GM10266 (cell line): ENCODE measurements around the gene SPDYE3.
"Not testable (repeated sequence)": the region's sequence is repeated elsewhere in the genome, so short reads cannot be mapped to it uniquely, and the experiment has no call there.

Experiments used
- DNase-seq: peaks from one replicate; pipeline ENCODE4 v3.0.0; 2012; ENCODE audit errors: extremely low spot score
- TF ChIP-seq, protein P1 (sequence below): IDR thresholded peaks from 2 replicates; pipeline ENCODE4 v1.5.1; 2012; ENCODE audit warnings: mild to moderate bottlenecking, low read depth; ENCODE audit not compliant: control insufficient read depth, insufficient read depth; ENCODE audit errors: missing control alignments

Gene SPDYE3

GRCh38 chr7:100271716-100272537 lies 35.6 kb upstream of the SPDYE3 start:
- peak; percentile 94 for DNase-seq
- TF ChIP-seq, protein P1, sequence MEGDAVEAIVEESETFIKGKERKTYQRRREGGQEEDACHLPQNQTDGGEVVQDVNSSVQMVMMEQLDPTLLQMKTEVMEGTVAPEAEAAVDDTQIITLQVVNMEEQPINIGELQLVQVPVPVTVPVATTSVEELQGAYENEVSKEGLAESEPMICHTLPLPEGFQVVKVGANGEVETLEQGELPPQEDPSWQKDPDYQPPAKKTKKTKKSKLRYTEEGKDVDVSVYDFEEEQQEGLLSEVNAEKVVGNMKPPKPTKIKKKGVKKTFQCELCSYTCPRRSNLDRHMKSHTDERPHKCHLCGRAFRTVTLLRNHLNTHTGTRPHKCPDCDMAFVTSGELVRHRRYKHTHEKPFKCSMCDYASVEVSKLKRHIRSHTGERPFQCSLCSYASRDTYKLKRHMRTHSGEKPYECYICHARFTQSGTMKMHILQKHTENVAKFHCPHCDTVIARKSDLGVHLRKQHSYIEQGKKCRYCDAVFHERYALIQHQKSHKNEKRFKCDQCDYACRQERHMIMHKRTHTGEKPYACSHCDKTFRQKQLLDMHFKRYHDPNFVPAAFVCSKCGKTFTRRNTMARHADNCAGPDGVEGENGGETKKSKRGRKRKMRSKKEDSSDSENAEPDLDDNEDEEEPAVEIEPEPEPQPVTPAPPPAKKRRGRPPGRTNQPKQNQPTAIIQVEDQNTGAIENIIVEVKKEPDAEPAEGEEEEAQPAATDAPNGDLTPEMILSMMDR: peak; percentile 46

GRCh38 chr7:100272538-100272902 lies 35.0 kb upstream of the SPDYE3 start:
- not testable (repeated sequence) for DNase-seq

GRCh38 chr7:100275120-100275519 lies 32.4 kb upstream of the SPDYE3 start:
- TF ChIP-seq, protein P1: no peak

GRCh38 chr7:100276126-100276525 lies 31.4 kb upstream of the SPDYE3 start:
- not testable (repeated sequence) for DNase-seq

More at GRCh38 chr7:100275120-100275519, 32.4 kb upstream of the SPDYE3 start:
- no peak for DNase-seq

- not testable (repeated sequence) for DNase-seq
Observed at GRCh38 chr7:100282069-100282608, 25.4 kb upstream of the SPDYE3 start.

GRCh38 chr7:100283147-100283546 lies 24.4 kb upstream of the SPDYE3 start:
- not testable (repeated sequence) for DNase-seq

- DNase-seq: not testable (repeated sequence)
Observed at GRCh38 chr7:100287191-100287969, 20.1 kb upstream of the SPDYE3 start.

DNA sequence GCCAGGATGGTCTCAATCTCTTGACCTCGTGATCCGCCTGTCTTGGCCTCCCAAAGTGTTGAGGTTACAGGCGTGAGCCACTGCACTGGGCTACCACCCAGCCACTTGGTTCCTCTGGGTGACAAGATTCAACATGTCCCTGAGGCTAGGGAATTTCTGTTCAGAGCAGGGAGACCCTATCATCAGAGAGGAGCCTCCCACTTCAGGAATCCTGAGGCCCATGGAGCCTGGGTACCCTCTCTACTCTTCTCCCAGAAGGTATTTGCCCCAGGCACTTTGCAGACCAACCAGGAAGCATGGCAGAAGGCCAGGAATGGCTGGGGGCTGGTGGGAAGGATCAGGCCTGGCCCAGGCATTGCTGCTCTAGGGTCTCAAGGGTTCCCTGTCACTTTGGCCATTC lies 19.2 kb upstream of the SPDYE3 start:
- DNase-seq: not testable (repeated sequence)

DNA sequence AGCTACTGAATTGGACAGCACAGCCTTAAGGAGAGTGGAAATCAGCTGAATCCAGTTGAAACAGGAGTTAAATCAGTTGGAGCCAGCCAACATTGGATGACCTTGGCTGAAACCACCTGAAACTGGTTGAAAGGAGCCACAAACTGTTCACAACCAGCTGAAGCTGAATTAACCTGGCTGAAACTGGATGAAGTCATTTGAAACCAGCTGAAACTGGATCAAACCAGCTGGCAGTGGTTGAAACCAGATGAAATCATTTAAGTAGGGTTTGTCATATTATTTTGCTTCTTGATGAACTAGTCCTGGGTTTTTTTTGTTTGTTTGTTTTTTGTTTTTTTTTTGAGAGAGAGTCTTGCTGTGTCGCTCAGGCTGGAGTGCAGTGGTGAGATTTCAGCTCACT lies 15.3 kb upstream of the SPDYE3 start:
- DNase-seq: not testable (repeated sequence)

GRCh38 chr7:100295269-100295668 lies 12.2 kb upstream of the SPDYE3 start:
- DNase-seq: not testable (repeated sequence)

GRCh38 chr7:100297852-100298631 lies 9.5 kb upstream of the SPDYE3 start:
- not testable (repeated sequence) for DNase-seq

GRCh38 chr7:100298632-100298895 lies 8.9 kb upstream of the SPDYE3 start:
- DNase-seq: not testable (repeated sequence)

GRCh38 chr7:100304526-100304925 lies 3.0 kb upstream of the SPDYE3 start:
- DNase-seq: not testable (repeated sequence)

DNA sequence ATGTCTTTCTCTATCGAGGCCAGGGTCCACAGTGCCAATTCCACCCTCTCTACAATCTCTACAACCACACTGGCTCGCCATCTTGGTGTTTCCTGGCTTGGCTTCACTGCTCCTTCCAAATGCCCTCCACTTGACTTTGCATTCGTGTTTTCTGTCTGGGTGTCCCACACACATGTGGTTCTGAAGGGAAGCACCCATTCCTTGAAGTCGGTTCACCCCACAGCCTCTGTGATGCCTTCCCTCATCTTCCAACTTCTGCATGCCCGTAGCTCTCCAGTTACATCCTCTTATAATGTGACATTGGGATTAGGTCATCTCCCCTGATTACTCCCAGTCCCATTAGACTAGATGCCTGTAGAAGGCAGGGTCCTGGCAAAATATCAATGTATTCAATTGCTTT lies 10.8 kb downstream of the SPDYE3 start:
- not testable (repeated sequence) for DNase-seq

DNA sequence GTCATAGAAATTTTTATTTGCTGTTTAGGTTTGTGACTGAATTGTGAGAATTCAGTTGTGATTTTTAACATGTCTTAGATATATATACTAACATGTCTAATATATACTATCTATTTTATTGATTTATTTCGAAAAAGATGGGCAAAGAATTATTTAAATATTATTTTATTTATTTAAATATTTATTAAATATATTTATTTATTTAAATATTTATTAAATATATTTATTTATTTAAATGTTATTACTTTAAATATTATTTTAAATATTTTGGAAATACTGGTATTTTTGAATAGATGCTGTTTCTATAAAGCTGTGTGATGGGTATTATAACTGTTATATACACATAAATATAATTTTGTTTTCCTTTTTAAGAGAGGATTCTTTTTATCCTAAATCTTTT lies 14.1 kb downstream of the SPDYE3 start:
- DNase-seq: not testable (repeated sequence)

GRCh38 chr7:100324194-100324593 lies 16.7 kb downstream of the SPDYE3 start:
- not testable (repeated sequence) for DNase-seq

DNA sequence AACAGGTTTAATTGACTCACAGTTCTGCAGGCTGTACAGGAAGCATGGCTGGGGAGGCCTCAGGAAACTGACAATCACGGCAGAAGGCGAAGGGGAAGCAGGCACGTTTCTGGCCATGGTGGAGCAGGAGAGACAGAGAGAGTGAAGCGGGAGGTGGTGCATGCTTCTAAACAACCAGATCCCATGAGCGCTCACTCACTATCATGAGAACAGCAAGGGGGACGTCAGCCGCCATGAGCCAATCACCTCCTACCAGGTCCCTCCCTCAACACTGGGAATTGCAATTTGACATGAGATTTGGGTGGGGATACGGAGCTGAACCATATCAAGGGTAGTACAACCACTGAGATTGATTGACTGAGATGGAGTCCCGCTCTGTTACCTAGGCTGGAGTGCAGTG lies 18.2 kb downstream of the SPDYE3 start:
- not testable (repeated sequence) for DNase-seq

DNA sequence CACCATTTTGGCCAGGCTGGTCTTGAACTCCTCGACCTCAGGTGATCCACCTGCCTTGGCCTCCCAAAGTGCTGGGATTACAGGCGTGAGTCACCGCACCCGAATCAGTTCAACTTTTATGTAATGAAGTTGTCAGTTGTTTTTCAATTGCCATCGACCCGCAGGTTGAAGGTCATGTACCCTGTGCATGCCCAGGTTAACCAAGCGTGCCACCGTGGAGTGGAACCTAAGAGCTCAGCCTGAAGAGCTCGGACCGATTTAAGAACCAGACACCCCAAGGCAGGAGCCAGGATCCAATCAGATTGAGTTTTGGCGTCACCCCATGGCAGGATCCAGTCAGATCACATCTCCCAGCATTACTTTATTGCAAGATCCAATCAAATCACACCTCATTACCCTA lies 19.4 kb downstream of the SPDYE3 start:
- not testable (repeated sequence) for DNase-seq
